DMS79 (cell line): ENCODE measurements around the gene LRP6.
"Not testable (repeated sequence)": the region's sequence is repeated elsewhere in the genome, so short reads cannot be mapped to it uniquely, and the experiment has no call there.

Experiments used
- DNase-seq: peaks from one replicate; lab custom pipeline; 2025; lab: John Stamatoyannopoulos, UW

LRP6 gene

DNA sequence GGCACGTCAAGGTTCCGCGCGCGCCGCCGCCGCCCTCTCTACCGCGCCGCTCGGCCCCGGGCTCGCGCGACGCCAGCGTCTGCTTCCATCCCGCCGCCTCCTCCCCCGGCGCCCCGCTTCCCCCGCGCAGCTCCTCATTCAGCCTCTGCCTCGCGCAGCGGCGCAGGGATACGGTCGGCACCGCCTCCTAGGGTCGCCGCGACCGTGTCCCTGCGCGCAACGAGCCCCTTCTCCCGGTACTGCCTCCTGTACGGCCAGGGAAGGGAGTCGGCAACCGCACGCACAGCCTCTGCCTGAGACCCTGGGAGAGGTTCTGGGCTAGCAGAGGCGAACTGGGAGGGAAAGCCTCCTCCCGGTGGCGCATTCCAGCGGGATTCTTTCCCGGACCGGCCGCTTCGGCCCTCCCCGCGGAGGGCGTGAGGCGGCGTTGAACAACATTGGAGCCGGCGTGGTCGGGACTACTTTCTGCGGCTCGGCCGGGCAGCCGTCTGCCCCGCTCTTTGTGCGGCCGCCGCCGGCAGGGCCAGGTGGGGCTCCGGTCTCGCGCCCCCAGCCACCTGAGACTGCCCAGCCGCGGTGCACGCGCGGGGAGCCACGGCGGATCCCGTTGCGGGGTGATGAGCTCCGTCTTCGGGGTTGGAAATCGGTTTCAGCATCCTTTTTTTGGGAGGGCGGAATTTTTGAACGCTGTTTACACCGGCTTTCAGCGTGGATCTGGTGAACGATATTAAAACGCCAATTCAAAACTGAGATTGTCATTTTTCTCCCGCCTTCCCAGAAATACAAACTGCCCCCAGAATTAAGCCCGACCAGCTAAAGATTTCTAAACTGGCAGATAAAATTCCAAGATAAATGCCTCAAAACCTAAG, at the start of gene LRP6:
TSS of gene LRP6 (minus strand) at position 172 of the 869 bp plus-strand sequence. CDS start 309 bp downstream, outside the sequence.
- DNase-seq, result peak; percentile 87

DNA sequence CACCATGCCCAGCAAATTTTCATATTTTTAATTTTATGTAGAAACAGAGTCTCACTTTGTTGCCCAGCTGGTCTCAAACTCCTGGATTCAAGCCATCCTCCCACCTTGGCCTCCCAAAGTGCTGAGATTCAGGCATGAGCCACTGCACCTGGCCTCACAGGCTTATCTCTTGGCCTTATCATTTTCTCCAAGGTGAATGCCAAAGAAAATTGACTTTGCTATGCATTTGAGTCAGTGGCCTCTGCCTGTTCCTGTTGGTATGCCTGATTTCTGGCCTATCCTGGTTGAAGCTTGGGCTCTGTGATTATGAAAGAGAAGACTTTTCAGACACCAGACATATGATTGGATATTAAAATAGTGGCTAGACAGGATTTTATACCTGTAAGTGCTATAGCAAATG, 49.0 kb upstream of the LRP6 start:
- DNase-seq, result no peak

DNA sequence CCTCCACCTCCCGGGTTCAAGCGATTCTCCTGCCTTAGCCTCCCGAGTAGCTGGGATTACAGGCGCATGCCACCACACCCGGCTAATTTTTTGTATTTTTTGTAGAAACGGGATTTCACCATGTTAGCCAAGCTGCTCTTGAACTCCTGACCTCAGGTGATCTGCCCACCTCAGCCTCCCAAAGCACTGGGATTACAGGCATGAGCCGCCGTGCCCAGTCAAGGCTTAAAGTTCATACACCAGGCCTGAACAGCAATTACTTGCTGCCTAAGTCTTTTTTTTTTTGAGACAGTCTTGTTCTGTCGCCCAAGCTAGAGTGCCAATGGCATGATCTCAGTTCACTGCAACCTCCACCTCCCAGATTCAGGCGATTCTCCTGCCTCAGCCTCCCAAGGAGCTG, 43.9 kb upstream of the LRP6 start:
- not testable (repeated sequence) for DNase-seq

DNA sequence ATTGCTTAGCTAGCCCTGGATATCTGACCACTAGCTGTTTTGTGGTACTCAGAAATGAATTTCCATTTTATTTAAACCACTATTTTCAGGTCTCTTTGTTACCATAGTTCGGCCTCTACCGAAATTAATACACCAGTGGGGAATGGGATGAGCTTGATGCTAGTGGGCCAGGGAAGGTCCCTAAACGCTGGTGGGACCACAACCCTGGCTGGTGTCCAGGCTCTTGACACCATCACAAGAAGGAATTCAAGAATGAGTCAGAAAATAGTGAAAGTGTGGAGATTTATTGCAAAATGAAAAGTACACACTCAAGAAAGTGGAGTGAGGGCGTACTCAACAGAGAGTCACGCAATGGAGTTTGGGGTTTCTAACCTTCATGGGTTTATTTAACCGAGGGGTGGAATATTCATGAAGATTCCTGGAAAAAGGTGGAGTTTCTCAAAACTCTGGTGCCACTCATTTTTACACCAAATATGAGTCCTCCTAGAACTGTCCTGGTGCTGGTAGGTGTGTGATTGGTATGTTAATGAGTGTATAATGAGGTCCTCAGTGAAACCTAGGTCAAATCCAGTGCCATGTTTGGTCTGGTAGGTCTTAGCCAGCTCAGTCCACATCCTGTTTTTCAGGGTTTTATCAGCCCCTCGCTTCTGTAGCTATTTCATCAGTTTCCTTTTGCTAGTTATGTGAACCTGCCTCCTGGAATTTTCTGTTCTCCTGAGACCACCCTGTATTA, 38.9 kb upstream of the LRP6 start:
- DNase-seq, result no peak

DNA sequence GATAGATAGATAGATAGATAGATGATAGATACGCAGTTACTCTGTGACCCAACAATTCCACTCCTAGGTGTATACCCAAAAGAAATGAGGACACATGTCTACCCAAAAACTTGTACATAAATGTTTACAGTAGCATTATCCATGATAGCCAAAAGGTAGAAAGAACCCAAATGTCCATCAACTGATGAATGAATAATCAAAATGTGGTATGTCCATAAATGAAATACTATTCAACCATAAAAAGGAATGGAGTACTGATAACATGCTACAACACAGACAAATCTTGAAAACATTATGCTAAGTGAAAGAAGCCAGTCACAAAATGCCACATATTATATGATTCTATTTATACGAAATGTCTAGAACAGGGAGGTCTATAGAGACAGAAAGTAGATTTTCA, 36.1 kb upstream of the LRP6 start:
- no peak for DNase-seq

DNA sequence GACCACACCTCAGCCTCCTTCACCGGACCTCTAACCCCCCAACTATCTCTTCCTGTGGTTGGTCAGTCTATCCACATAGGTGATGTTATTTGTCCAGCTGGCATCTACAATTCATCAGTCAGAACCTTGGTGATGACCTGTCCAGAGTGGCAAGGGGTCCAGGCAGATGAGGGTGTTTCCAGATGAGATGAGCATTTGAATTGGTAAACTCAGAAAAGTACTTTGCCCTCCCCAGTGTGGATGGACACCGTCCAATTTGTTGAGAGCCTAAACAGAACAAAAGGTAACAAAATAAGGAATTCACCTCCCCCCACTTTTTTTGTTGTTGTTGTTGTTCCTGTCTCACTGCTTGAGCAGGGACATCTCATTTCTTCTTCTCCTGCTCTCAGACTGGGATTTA, 34.3 kb upstream of the LRP6 start:
- no peak for DNase-seq

DNA sequence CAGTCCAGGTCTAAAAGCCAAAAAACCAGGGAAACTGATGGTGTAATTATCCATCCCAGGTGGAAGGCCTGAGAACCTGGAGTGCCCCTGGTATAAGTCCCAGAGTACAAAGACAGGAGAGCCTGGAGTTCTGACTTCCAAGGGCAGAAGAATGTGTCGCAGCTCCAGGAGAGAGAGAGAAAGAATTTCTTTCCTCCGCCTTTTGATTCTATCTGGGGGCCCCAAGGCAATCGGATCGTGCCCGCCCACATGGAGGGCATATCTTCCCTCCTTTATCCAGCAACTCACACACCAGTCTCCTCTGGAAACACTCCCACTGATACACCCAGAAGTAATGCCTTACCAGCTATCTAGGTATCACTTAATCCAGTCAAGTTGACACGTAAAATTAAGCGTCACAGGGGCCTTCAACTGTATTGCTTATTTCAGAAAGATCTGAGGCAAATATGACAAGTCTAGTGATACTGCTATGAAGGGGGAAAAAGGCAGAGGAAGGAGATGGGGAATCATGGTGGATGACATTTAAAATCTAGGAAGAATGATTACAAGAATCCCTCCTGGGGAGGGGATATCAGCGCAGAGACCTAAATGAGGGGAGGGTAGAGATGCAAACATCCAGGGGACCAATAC, 30.5 kb upstream of the LRP6 start:
- no peak for DNase-seq

DNA sequence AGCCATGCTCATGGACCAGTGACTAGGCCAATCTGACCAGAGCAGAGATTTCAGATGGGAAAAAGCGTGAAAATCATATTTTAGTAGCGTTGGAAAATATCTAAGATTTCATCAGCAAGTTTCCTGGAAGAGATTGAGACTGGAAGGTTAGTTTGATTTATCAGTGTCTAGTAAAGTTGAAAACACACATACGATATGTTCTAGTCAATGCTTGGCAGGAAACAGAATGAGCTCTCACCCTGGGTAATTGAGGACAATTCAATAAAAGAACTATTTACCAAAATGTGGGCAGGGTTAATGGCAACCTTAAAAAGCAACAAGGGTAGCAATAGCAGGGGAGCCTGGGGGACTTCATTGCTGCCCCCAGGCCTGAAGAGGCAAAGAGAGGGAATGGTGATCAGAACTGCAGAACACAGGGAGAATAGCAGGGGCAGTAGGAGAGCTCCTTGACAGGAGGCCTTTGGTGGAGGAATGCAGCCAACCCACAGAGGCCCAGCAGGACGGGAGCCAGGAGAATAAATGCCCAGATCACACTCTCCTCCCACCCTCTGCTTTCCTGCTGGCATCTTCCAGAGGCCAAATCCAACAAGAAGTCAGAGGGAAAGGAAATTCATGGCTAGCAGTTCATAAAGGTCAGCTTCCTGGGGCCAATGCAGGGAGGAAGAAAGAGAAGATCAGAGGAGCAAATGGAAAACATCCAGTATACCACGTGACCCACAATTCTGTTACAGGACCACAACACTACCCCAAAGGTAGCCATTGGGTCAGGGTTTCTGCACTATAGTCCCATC, 27.6 kb upstream of the LRP6 start:
- DNase-seq, result no peak

DNA sequence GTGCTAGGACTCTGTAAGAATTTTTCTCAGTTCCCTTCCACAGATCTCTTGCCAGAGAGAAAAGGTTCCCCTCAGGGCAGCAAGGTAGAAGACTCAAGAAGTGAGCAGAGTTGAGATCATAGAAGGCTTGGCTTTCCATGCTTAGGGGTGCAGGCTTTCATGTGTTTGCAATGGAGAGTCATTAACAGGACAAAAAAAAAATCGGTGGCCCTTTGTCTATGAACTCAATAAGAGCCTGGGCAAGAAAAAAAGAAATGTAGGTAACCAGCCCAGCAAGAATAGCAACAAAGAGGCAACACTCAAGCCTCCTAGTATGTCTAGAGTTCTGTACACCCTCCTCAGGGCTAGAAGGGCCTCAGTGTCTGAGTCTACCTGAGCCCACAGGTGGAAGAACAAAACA, 23.4 kb upstream of the LRP6 start:
- no peak for DNase-seq

DNA sequence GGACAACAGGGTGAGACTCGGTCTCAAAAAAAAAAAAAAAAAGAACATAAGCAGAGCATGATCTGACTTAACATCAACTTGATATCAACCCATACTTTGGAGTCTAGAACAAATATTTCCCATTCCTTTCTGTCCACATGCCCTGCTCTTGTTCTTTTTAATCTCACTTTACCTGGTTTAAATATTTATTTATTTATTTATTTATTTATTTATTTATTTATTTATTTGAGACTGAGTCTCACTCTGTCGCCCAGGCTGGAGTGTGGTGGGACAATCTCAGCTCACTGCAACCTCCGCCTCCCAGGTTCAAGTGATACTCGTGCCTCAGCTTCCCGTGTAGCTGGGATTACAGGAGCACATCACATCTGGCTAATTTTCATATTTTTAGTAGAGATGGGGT, 19.6 kb upstream of the LRP6 start:
- DNase-seq, result no peak

DNA sequence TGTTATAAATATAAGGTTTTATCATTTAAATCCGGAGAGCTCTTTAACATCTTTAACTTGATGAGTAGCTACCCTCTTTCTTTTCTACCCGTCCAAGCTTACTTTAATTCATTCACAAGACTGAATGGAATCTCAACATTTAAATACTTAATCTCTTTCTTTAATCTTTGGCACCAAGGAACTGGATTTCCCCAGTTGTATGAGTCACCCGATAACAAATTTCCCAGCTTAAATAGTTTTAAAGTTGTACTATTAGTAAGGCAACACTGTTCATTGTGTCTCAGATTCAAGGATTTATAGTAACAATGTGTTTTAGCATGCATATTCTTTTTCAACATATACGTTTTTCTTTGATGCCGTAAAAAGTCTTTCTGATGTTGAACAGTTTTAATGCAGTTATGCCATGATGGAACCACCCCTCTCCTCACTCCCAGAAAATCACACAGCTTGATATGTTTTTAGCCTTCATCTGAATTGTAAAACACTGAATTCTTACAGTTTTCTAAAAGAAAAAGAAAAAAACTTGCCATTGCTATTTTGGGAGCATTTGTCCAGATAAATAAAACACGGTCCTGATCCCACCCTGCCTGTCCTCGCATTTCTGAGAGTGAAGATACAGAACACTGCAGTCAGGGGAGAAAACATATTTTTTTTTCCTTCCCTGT, 16.0 kb upstream of the LRP6 start:
- no peak for DNase-seq

DNA sequence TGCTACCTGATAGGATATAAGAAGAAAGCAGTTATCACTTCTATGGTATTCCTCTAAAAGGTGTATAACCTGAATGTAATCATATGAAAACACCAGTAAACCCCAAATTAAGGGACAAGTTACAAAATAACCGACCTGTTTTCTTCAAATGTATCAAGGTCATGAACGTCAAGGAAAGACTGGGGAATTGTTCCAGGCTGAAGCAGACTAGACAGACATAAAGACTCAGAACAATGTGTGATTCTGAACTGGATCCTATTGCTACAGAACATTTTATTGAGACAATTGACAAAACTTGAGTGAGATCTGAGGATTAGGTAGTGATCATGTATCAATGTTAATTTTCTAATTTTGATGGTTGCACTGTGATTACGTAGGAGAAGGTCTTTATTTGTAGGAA, 15.4 kb upstream of the LRP6 start:
- no peak for DNase-seq

DNA sequence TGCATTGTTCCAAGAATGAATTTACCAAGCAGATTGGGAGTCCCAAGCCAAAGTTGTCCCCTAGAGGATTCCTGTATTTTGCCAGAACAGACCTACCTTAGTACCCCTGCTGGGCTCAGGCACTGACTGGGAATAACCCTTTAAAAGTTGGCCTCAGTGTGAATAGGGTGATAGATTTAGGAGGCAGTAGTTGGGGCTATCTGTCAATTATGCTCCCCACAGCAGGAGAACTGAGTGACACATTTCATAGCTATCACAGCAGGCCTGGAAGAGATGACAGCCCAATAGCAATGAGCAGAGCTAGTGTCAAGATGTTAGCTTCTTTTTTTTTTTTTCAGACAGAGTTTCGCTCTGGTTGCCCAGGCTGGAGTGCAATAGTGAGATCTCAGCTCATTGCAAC, 14.3 kb upstream of the LRP6 start:
- no peak for DNase-seq

DNA sequence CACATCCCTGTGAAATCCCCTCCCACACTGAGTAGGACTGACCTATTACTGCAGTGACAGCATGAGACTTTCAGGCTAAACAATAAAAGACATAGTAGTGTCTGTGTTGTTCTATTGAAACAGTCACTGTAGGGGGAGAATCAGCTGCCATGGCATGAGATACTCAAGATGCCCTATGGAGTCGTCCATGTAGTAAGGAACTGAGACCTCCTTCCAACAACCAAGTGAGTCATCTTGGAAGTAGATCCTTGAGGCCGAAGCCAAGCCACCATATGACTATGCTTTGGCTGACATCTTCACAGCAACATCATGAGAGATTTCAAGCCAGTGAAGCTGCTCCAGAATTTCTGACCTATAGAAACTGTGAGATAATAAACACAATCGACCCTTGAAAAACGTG, 12.1 kb upstream of the LRP6 start:
- DNase-seq, result no peak

DNA sequence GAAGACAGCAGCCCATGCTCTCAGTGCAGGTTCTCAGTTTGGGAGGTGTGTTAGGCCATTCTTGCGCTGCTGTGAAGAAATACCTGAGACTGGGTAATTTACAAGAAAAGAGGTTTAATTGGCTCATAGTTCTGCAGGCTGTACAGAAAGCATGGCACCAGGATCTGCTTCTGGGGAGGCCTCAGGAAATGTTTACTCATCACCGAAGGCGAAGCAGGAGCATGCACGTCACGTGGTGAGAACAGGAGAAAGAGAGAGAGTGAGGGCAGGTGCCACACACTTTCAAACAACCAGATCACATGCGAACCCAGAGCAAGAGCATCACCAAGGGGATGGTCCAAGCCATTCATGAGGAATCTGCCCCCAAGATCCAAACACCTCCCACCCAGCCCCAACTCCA, 9.0 kb upstream of the LRP6 start:
- no peak for DNase-seq

DNA sequence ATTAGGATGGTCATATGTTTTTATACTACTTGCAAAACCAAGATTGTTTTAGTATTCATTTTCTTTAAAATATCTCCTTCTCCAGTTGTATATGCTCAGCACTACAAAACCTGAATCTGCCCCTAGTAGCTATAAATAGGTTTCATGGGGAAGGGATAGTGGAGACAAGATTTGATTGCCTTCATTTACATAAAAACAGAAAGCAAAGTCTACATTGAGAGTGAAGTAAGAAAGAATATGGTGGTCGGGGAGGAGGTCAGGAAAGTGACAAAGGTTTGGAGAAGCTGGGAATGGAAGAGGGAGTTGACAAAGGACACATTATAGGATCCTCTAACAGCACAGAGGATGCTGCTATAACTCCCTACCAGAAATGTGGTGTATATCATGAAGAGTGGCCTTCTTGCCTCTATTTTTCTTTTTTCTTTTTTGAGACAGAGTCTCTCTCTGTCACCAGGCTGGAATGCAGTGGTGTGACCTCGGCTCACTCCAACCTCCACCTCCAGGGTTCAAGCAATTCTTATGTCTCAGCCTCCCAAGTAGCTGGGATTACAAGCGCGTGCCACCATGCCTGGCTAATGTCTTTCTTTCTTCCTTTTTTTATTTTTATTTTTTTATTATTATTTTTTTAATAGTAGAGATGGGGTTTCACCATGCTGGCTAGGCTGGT, 6.6 kb upstream of the LRP6 start:
- no peak for DNase-seq

DNA sequence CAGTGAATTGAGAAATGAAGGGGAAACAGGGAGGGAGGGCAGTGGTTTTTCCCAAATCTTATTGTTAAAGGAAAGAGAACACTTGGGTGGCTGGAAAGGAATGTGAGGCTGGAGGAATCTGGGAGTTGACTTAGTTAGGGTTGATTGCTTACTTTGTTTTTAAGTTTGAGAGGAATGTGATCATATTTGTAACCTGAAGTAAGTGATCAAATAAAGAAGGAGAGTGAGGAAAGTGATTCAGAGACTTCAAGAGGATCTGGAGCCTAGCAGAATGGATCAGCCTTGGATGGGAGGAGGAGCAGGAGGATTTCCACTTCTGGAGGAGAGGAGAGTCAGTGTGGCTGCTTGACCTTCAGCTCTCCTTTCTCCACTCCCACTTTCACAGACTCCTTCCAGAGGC, 6.0 kb upstream of the LRP6 start:
- DNase-seq, result no peak

DNA sequence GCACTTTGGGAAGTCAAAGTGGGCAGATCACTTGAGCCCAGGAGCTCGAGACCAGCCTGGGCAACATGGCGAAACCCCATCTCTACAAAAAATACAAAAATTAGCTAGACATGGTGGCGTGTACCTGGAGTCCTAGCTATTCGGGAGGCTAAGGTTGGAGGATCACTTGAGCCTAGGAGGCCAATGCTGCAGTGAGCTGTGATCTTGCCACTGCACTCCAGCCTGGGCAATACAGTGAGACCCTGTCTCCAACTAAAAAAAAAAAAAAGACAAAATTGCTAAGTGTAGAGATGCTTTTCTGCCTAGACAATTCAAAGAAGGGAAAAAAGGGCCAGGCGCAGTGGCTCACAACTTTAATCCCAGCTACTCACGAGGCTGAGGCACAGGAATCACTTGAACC, 3.4 kb upstream of the LRP6 start:
- DNase-seq, result no peak

DNA sequence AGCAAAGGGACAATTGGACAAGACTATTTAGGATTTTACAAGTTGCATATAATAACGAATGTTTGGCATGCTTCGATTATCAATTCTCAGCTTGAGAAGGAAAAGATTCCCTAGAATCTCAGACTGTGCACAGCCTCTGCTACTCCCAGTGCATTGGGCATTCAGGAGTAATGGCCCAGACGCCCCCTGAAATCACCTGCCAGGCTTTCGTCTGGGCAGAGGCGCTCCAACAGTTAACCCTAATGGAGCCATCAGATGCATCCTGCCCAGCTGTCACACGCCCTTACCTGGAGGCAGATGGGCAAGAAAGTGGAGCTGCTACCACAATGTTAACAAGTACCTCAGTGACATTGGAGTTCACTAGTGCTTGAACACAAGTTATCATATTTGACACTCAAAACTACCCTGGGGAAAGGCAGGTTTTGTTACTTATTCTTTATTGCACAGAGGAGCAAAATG, 927 bp upstream of the LRP6 start:
- peak; percentile 32 for DNase-seq

DNA sequence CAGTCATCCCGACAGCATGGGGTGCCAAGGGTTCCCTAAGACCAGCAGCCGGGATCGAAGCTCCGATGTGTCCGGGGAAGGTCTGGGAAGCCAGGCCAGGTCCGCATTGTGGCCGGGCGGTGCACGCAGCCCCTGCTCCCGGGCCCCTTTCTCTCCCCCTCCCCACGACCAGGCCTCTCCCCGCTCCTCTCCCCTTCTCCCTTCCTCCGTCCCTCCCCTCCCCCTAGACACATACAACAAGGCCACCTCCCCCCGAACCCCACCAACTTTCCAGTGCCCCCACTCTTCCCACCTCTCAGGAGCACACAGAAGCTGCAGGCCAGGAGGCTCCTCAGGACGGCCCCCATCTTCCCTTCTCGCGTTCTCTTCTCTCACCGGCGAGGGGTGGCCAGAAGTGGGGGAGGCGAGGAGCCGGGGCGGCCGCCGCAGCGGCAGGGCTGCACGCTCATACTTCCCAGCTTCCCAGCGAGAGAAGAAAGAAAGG, 413 bp downstream of the LRP6 start:
- DNase-seq, result peak; percentile 21
